SKM-1 (cell line): Measurements from ENCODE around the gene NDUFC2.
"Not testable (repeated sequence)": the region's sequence is repeated elsewhere in the genome, so short reads cannot be mapped to it uniquely, and the experiment has no call there.

Experiments used
- DNase-seq: peaks from one replicate; lab custom pipeline; 2025; ENCODE audit not compliant: unreplicated experiment; lab: John Stamatoyannopoulos, UW

NDUFC2 gene

GRCh38 chr11:78056093-78056492 lies 23.6 kb downstream of the NDUFC2 start:
- no peak for DNase-seq

- DNase-seq = no peak
These were observed 24.7 kb downstream of the NDUFC2 start for GRCh38 chr11:78054971-78055370.

GRCh38 chr11:78050964-78051831 lies 28.5 kb downstream of the NDUFC2 start:
- no peak for DNase-seq

- DNase-seq = no peak
These were observed 30.3 kb downstream of the NDUFC2 start for GRCh38 chr11:78049348-78049747.

- no peak for DNase-seq
These were observed 31.1 kb downstream of the NDUFC2 start for GRCh38 chr11:78048561-78048960.

- no peak for DNase-seq
These were observed 33.2 kb downstream of the NDUFC2 start for GRCh38 chr11:78046486-78046854.

GRCh38 chr11:78045851-78046485 lies 33.7 kb downstream of the NDUFC2 start:
- DNase-seq = no peak

- DNase-seq = no peak
These were observed 35.0 kb downstream of the NDUFC2 start for GRCh38 chr11:78044706-78045105.

GRCh38 chr11:78041843-78042440 lies 37.7 kb downstream of the NDUFC2 start:
- DNase-seq = no peak

GRCh38 chr11:78041380-78041719 lies 38.3 kb downstream of the NDUFC2 start:
- DNase-seq = not testable (repeated sequence)

GRCh38 chr11:78040691-78041379 lies 38.8 kb downstream of the NDUFC2 start:
- no peak for DNase-seq

- DNase-seq = no peak
These were observed 39.6 kb downstream of the NDUFC2 start for GRCh38 chr11:78039919-78040671.

- DNase-seq = no peak
These were observed 40.2 kb downstream of the NDUFC2 start for GRCh38 chr11:78039391-78039918.

- no peak for DNase-seq
These were observed 40.9 kb downstream of the NDUFC2 start for GRCh38 chr11:78038697-78039313.

- DNase-seq = no peak
These were observed 41.6 kb downstream of the NDUFC2 start for GRCh38 chr11:78037825-78038620.

GRCh38 chr11:78037056-78037455 lies 42.6 kb downstream of the NDUFC2 start:
- no peak for DNase-seq

GRCh38 chr11:78036313-78036712 lies 43.3 kb downstream of the NDUFC2 start:
- no peak for DNase-seq

GRCh38 chr11:78034623-78035022 lies 45.0 kb downstream of the NDUFC2 start:
- DNase-seq = no peak

GRCh38 chr11:78033040-78033439 lies 46.6 kb downstream of the NDUFC2 start:
- DNase-seq = no peak
